TTC549 (cell line): ENCODE results near the gene SH3RF1.

Experiments used
- FAIRE-seq: peaks from 2 replicates; lab custom pipeline; 2012; peaks lifted over from hg19 to GRCh38; lab: Jason Lieb, UNC

SH3RF1 gene

GRCh38 chr4:169275180-169275579 is 4.4 kb upstream of the SH3RF1 start:
- FAIRE-seq = no peak

GRCh38 chr4:169274033-169274432 is 3.3 kb upstream of the SH3RF1 start:
- FAIRE-seq = no peak

- FAIRE-seq = no peak
Measured at GRCh38 chr4:169272265-169272886, 1.6 kb upstream of the SH3RF1 start.

GRCh38 chr4:169271692-169272007 is 894 bp upstream of the SH3RF1 start:
- FAIRE-seq = no peak

GRCh38 chr4:169269916-169270809 is 593 bp downstream of the SH3RF1 start:
- FAIRE-seq = no peak

GRCh38 chr4:169268951-169269760 is 1.6 kb downstream of the SH3RF1 start:
- FAIRE-seq = no peak

DNA sequence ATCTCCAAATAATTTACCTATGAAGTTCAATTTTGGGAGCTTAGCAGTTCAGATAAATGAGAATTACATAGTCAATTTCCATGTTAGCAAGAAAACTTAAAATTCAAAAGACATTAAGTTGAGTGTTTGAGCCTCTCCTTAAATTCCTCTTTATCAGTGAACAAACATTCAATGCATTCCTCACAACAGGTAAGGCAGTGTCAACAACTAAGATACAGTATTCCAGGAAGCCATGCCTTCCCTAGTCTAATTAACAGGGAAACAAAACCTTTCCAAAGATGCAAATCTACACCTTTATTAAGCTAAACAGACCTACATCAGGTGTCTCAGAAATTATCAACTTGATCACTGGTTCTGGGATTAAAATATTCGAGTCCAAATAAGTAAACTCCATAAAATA is 3.7 kb downstream of the SH3RF1 start:
- no peak for FAIRE-seq

DNA sequence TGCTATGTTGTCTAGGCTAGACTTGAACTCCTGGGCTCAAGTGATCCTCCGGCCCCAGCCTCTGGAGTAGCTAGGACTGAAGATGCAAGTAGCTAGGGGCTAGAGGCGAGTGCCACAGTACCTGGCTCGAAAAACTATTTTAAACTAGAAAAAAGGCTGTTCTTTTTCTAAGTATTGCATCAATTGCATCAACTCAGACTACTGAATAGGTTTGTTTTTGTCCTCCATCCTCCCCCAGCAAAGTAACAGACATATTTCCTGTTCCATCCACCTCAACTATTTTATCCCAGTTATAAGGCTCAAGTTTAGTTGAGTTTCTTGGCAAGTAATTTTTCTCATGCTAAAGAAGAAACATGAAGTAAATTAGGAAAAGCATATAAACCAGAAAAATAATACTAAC is 4.1 kb downstream of the SH3RF1 start:
- FAIRE-seq = no peak

GRCh38 chr4:169266081-169266480 is 4.7 kb downstream of the SH3RF1 start:
- FAIRE-seq = no peak

DNA sequence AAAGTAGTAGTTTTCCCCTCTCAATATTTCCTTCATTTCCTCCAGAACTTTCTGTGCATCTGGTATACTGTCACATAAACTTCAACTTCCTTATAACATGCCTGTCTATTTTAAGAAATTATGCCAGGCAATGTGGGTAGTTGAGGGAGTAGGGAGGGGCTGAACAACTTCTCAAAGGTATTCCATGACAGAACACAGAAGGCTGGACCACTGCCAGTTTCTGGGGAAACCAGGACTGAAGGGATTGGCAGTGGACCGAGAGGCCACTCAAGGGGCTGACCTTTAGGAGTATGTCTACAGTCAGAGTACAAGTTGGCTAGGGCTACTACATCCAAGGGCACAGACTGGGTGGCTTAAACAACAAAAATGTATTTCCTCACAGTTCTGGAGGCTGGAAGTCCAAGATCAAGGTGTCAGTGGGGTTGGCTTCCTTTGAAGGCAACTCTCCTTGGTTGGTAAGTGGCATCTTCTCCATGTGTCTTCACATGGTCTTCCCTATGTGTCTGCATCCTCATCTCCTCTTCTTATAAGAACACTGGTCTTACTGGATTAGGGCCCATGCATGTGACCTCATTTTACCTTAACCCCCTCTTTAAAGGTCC is 6.9 kb downstream of the SH3RF1 start:
- FAIRE-seq = no peak

DNA sequence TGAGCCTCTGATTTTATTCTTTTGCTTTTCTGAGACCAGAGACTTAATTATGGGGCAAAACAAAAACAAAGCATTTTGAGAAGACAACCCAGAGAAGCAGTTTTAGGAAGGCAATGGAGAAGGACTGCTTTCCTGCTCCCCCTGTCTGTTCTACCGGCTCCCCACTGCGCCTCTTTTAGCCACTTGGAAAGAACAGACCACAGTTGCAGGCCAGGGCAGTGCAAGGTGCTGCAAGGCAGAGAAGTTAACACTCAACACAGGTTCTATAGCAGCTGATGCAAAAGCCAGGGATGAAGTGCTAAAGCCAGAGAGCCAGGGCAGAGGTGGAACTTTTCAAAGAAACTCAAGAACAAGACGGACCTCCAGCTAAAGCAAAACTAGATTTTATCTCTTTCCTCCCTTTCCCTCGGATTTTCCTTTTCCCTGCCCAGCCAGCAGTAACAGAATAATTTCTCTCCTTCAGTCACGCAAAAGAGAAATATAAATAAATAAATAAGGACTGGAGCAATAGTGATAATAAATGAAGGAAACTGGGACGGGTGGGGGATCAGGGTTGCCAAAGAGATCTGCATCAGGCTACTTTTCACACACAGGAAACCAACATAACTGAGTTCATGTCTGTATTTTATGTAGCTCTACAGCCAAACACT is 10.4 kb downstream of the SH3RF1 start:
- no peak for FAIRE-seq

- FAIRE-seq = no peak
Measured at GRCh38 chr4:169259271-169259670, 11.5 kb downstream of the SH3RF1 start.

DNA sequence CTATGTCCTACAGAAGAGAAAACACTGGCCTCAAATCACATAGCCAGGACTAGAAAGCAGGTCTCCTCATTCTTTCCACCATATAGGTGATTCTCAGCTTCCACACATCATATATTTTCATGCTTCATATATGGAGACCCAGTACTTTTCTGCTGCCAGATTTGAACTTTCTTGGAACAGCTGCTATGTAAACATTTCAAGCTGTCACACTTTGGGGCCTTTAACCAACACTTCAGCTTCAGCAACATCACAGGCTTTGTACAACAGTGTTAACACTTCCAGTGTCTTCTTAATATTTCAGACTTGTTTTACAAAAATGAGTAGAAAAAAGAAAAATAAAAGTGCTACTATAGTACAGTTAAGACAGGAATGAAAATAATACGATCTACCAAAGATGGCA is 12.6 kb downstream of the SH3RF1 start:
- FAIRE-seq = no peak

GRCh38 chr4:169256856-169257761 is 13.6 kb downstream of the SH3RF1 start:
- FAIRE-seq = no peak

DNA sequence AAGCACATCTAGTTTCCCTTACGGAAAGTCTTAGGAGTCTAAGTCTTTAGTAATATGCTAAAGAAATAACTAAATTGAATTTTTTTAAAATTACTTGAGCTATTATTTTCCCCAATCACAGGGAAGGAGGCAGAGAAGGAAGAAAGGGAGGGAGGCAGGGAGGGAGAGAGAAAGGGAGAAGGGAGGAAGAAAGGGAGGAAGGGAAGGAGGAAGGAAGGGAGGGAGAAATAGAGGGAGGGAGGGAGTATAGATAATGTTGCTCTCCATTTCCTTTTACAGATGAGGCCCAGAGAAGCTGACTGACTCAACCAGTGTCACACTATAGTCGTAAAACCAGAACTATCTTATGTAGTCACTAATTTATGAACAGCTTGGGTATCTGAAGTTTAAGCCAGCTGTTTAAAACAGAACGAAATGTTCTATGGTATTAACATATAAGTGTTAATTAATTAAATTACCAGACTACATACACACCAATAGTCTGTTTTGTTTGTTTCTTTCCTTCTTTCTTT is 14.6 kb downstream of the SH3RF1 start:
- no peak for FAIRE-seq

- FAIRE-seq = no peak
Measured at GRCh38 chr4:169254546-169254983, 16.2 kb downstream of the SH3RF1 start.

- FAIRE-seq = no peak
Measured at GRCh38 chr4:169253904-169254303, 16.9 kb downstream of the SH3RF1 start.

GRCh38 chr4:169253113-169253671 is 17.6 kb downstream of the SH3RF1 start:
- FAIRE-seq = no peak

DNA sequence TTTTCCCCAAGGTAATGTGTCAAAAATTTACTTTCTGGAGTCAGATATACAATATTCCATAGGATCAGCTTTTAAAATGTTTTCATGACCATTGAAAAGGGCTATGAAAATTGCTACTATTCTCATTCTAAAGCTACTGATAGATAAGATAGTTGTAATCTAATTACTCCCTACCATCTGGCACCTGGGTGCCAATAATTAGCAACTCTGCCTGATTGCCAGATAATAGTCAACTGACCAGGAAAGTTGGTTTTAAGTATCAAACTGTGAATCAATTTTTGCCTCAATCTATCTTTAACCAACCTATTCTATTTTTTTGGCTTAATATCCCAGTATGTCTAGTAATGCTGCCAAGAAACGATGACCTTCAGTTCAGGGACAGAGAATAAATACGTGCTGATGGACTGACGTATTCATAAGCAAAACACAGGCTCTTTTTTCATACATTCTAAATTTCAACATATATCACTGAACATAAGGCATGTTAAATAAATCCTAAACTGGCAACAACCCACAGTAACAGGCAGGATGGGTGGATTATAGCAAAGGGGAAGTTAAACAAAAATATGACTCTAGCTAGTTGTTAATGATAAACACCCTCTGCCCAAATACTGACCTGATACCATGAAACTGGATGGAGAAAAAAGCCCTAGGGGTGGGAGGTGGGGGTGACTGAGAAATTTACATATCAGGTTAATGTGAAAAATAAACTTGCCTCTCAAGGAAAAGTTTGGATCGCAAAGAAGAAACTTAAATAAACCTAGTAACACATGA is 18.2 kb downstream of the SH3RF1 start:
- no peak for FAIRE-seq
